HepG2 (cell line): ENCODE results near the gene CLTCL1. TPM values are rescaled to one million over a fixed set of nuclear protein-coding genes. Genes with fewer than 3 reads are reported as not detected.

ENCODE experiments used
- AGO2 ChIP-seq: fragments of 200-400 bp; formaldehyde crosslinking; optimal IDR thresholded peaks from 2 replicates; pipeline ENCODE3; 2017; ENCODE audit warnings: mild to moderate bottlenecking, low read depth, low read length, moderate library complexity
- BATF2 ChIP-seq: sonication (generic); formaldehyde crosslinking; IDR thresholded peaks from 2 replicates; pipeline ENCODE4 v1.8.0; 2022; ENCODE audit warnings: mild to moderate bottlenecking, missing genetic modification reagents, moderate library complexity
- HNRNPL ChIP-seq: fragments of 200-400 bp; formaldehyde crosslinking; IDR thresholded peaks from 2 replicates; pipeline ENCODE4 v1.6.1; 2017; ENCODE audit warnings: mild to moderate bottlenecking, low read depth, low read length
- MAZ ChIP-seq, 2 experiments: sonication (generic) in 1 of 2; formaldehyde crosslinking in 1 of 2; IDR thresholded peaks; 2 replicates each; pipeline versions ENCODE4 v1.5.0 to v1.6.1; 2012 to 2020; ENCODE audit warnings: low read depth in 2 of 2, mild to moderate bottlenecking in 2 of 2, borderline replicate concordance in 1 of 2, improper control_type of control experiment in 1 of 2, low read length in 1 of 2, missing genetic modification reagents in 1 of 2, moderate library complexity in 1 of 2
- POLR2AphosphoS2 ChIP-seq: IDR thresholded peaks from 2 replicates; pipeline ENCODE4 v1.6.1; 2011; ENCODE audit warnings: low read depth, low read length, improper control_type of control experiment
- PRDM15 ChIP-seq: sonication (generic); formaldehyde crosslinking; IDR thresholded peaks from 2 replicates; pipeline ENCODE4 v1.4.0; 2020; ENCODE audit warnings: missing genetic modification reagents
- TEAD2 ChIP-seq: sonication (generic); formaldehyde crosslinking; IDR thresholded peaks from 2 replicates; pipeline ENCODE4 v1.9.0; 2021; ENCODE audit warnings: missing genetic modification reagents
- THRA ChIP-seq: sonication (generic); formaldehyde crosslinking; IDR thresholded peaks from 2 replicates; pipeline ENCODE4 v1.4.0; 2020; ENCODE audit warnings: missing genetic modification reagents, borderline replicate concordance
- TRAFD1 ChIP-seq: sonication (generic); formaldehyde crosslinking; IDR thresholded peaks from 2 replicates; pipeline ENCODE4 v1.5.1; 2020; ENCODE audit warnings: missing genetic modification reagents, mild to moderate bottlenecking, borderline replicate concordance
- ZBTB44 ChIP-seq: sonication (generic); formaldehyde crosslinking; IDR thresholded peaks from 2 replicates; pipeline ENCODE4 v1.4.0; 2020; ENCODE audit warnings: missing genetic modification reagents
- ZNF260 ChIP-seq: sonication (generic); formaldehyde crosslinking; IDR thresholded peaks from 2 replicates; pipeline ENCODE4 v1.4.0; 2020; ENCODE audit warnings: missing genetic modification reagents, low read depth, mild to moderate bottlenecking, borderline replicate concordance
- polyA plus RNA-seq, 8 experiments: library from polyadenylated mRNA; depleted of rRNA in 3 of 8; stranded (reverse) in 7 of 8; unstranded in 1 of 8; fragments of >200 nt; fragmentation: Illumina TruSeq in 4 of 8; extraction: Trizol in 4 of 8; gene quantifications; 2 replicates each; pipeline versions ENCODE4 v1.2.1 to v1.2.3, GENCODE V29; 2011 to 2016; ENCODE audit warnings: low read depth in 4 of 8, missing spikeins in 1 of 8, mixed read lengths in 1 of 8; ENCODE audit not compliant: insufficient read depth in 1 of 8
- total RNA-seq, 5 experiments: library from RNA; depleted of rRNA; stranded (reverse); fragments of >200 nt; fragmentation: Illumina TruSeq; extraction: Trizol; gene quantifications; 2 replicates each; pipeline ENCODE4 v1.2.3, GENCODE V29; 2016; ENCODE audit warnings: low read depth in 1 of 5

The CLTCL1 gene
- total and polyA plus RNA-seq, 2 of the 13 experiments (the other 11 are each of a cell fraction or from before 2014, with no cell fraction given): 8.1 to 10.9 TPM

- no peak for TF ChIP-seq ZBTB44
- no peak for TF ChIP-seq POLR2AphosphoS2
- TF ChIP-seq MAZ (IDR thresholded peaks at IDR 0.05; ENCODE audit: borderline replicate concordance, low read depth, low read length): no peak
- no peak for TF ChIP-seq MAZ (CRISPR knock-in tag; IDR thresholded peaks at IDR 0.05; ENCODE audit: low read depth)
- 0 out of 2 replicates have a peak, but pooled peaks have one; percentile 29 for TF ChIP-seq HNRNPL
- TF ChIP-seq AGO2: peak; percentile 65
- TF ChIP-seq BATF2 (CRISPR knock-in tag): 0 out of 2 replicates have a peak, but pooled peaks have one; percentile 31
- TF ChIP-seq TEAD2 (CRISPR knock-in tag): no peak
- TF ChIP-seq THRA (CRISPR knock-in tag): no peak
- 0 out of 2 replicates have a peak, but pooled peaks have one; percentile 7 for TF ChIP-seq ZNF260 (CRISPR knock-in tag)
- TF ChIP-seq TRAFD1 (CRISPR knock-in tag): no peak
- TF ChIP-seq PRDM15 (CRISPR knock-in tag): 0 out of 2 replicates have a peak, but pooled peaks have one; percentile 14
These were observed 114.1 kb downstream of the CLTCL1 start (continued) for GRCh38 chr22:19177164-19178064.
